Measurements from ENCODE around the gene EXOC3L2. TPM values are rescaled to one million over a fixed set of nuclear protein-coding genes. Genes with fewer than 3 reads are reported as not detected.
A peak's percentile ranks its signal among the peaks of the same experiment; 100 is the strongest.

EXOC3L2 gene
- total RNA-seq, 1 donor = not detected

DNA sequence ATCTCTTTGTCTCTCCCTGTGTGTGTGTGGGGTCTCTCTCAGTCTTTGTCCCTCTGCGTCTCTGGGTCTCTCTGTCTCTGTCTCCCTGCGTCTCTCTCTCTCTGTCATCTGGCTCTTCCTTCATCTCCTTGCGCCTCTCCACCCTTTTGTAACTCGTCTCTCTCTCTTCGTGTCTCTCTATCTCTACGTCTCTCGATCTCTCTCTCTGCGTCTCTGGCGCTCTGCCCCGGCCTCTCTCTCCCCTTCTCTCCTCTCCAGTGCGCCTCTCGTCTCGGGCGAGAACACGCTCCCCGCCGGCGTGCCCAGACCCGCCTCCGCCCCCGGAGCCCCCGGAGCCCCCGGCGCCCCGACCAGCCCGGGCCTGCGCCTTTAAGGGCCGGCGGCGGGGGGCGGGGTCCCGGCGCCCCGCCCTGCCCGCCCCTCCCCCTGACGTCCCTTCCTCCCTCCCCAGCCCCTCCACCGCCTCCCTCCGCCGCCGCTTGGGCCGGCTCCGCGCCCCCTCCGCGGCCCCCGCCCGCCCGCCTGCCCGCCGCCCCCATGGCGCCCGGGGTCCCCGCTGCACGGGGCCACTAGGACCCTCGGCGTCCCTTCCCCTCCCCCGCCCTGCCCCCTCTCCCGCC lies 5.7 kb upstream of the EXOC3L2 start, which contains the start of gene MARK4:
Gene MARK4, plus strand, starts transcription at position 440 of the 620 bp plus-strand sequence. CDS start 318 bp downstream, outside the sequence.
- H3K4me3 ChIP-seq (ENCODE audit: low read depth, low read length) = peak within 1 kb of the TSS; percentile 89
- no peak for TF ChIP-seq CTCF (IDR thresholded peaks at IDR 0.05; ENCODE audit: insufficient read depth, low read depth, low read length)
- DNase-seq (ENCODE audit: low read depth) = peak; percentile 53

- TF ChIP-seq CTCF (IDR thresholded peaks at IDR 0.05; ENCODE audit: insufficient read depth, low read depth, low read length) = no peak
- peak overlapping the region; percentile 69 for H3K4me3 ChIP-seq (ENCODE audit: low read depth, low read length)
- no peak for DNase-seq (ENCODE audit: low read depth)
Observed at GRCh38 chr19:45250216-45250831, 5.1 kb upstream of the EXOC3L2 start.

DNA sequence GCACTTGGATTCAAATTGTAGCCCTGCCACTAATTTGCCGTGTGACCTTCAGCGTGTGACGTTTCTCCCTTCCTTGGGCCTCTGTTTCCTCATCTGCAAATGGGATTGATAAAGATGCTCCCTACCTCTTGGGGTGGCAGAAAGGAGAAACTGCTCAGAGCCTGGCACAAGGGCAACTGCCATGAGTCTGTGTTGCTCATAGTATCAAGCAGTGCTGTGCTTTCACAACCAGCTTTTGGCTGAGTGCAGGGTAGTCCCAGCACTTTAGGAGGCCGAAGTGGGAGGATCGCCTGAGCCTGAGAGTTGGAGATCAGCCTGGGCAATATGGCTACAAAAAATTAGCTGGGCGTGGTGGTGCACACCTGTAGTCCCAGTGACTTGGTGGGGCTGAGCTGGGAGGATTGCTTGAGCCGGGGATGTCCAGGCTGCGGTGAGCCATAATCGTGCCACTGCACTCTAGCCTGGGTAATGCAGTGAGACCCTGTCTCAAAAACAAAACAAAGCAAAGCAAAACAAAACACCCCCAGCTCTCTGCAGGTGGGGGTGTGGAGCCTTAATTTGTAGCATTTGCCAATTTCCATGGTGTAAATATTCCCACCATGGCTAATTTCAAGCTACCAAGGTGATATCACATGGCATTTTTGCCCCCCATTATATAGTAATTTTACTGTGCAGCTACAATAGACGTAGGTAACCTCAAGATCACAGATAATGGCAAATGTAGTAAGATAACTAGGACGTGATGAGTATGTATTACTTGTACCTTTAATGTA lies 4.2 kb upstream of the EXOC3L2 start:
- no peak for TF ChIP-seq CTCF (IDR thresholded peaks at IDR 0.05; ENCODE audit: insufficient read depth, low read depth, low read length)
- H3K4me3 ChIP-seq (ENCODE audit: low read depth, low read length) = no peak overlapping the region
- no peak for DNase-seq (ENCODE audit: low read depth)

GRCh38 chr19:45247136-45247535 lies 1.9 kb upstream of the EXOC3L2 start:
- DNase-seq (ENCODE audit: low read depth) = no peak
- H3K4me3 ChIP-seq (ENCODE audit: low read depth, low read length) = no peak overlapping the region
- no peak for TF ChIP-seq CTCF (IDR thresholded peaks at IDR 0.05; ENCODE audit: insufficient read depth, low read depth, low read length)

DNA sequence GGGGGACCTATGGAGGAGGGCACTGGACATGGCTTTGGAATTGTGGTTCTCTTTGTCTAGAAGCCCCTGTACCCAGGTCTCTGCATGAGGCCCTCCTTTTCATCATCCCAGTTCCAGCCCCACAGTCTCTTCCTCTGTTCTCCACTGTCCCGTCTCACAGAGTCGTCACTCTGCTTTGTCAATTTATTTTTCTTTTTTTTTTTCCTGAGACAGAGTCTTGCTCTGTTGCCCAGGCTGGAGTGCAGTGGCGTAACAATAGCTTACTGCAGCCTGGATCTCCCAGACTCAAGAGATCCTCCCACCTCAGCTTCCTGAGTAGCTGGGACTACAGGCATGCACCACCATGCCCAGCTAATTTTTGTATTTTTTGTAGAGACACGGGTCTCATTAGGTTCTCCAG lies 619 bp upstream of the EXOC3L2 start:
- no peak for TF ChIP-seq CTCF (IDR thresholded peaks at IDR 0.05; ENCODE audit: insufficient read depth, low read depth, low read length)
- H3K4me3 ChIP-seq (ENCODE audit: low read depth, low read length) = no peak overlapping the region
- no peak for DNase-seq (ENCODE audit: low read depth)

DNA sequence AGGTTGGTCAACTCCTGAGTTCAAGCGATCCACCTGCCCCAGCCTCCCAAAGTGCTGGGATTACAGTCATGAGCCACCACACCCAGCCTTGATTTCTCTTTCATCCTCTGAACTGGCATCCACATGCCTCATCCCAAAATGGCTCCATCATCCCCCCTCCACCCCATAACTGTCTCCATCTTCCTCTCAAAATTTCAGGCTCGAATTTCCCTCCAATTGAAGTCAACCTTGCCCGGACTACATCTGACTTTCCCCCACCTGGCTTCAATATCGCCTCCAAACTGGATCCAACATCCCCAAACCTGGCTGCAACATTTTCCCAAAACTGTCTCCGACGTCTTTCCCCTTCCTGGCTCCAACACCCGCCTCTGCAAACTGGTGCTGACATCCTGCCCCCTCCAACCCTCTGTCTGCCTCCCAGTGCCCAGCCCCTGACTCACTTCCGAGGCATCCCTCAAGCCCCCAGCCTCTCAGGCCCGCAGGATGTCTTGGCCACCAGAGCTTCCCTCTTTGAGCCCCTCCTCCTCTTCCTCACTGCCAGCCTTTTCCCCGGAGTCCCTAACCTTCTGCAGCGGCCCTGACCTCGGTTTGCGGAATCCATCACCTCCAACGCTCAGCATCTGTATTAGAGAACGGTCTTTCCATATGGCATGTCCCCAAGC lies 943 bp downstream of the EXOC3L2 start:
- no peak for DNase-seq (ENCODE audit: low read depth)
- H3K4me3 ChIP-seq (ENCODE audit: low read depth, low read length) = no peak overlapping the region
- no peak for TF ChIP-seq CTCF (IDR thresholded peaks at IDR 0.05; ENCODE audit: insufficient read depth, low read depth, low read length)
